ENCODE results near the gene OR2T29.
"Not testable (repeated sequence)": the region's sequence is repeated elsewhere in the genome, so short reads cannot be mapped to it uniquely, and the experiment has no call there.

The OR2T29 gene

GRCh38 chr1:248507773-248508172, 54.8 kb downstream of the OR2T29 start, which contains the start of gene OR2G6:
Gene OR2G6, plus strand, starts transcription at chr1:248508073. Its CDS starts 13,574 bp downstream, at chr1:248521647.
- DNase-seq, result not testable (repeated sequence)
